Uterus (tissue), 4 donors: ENCODE measurements around the gene TMEM204. TPM values are rescaled to one million over a fixed set of nuclear protein-coding genes. Genes with fewer than 3 reads are reported as not detected.

ENCODE experiments used
- DNase-seq, 2 donors: peaks; one replicate each; pipeline ENCODE4 v3.0.0-alpha.2; 2019 to 2020
- H3K27ac ChIP-seq, 2 donors: fragments of 200-600 bp; sonication (generic); 1 replicate in 1 of 2; 2 replicates in 1 of 2; pipeline ENCODE4 v1.5.1; 2016 to 2018
- H3K27me3 ChIP-seq, 2 donors: fragments of 200-600 bp; sonication (generic); one replicate each; pipeline ENCODE4 v1.5.1; 2018 to 2019; ENCODE audit warnings: control low read depth in 1 of 2
- H3K36me3 ChIP-seq, 2 donors: fragments of 200-600 bp; sonication (generic); one replicate each; pipeline ENCODE4 v1.5.1; 2019; ENCODE audit warnings: control low read depth in 1 of 2
- H3K4me1 ChIP-seq, 2 donors: fragments of 200-600 bp; sonication (generic); one replicate each; pipeline ENCODE4 v1.5.1; 2018 to 2019; ENCODE audit warnings: control low read depth in 1 of 2
- H3K4me3 ChIP-seq, 2 donors: fragments of 200-600 bp; sonication (generic); 1 replicate in 1 of 2; 2 replicates in 1 of 2; pipeline ENCODE4 v1.5.1; 2018 to 2019; ENCODE audit warnings: mild to moderate bottlenecking in 1 of 2
- H3K9me3 ChIP-seq, 2 donors: fragments of 200-600 bp; sonication (generic); one replicate each; pipeline ENCODE4 v1.5.1; 2019; ENCODE audit warnings: control low read depth in 1 of 2
- CTCF ChIP-seq, 4 experiments: fragments of 200-600 bp in 2 of 4; fragments of 450-650 bp in 2 of 4; sonication (generic) in 2 of 4; IDR thresholded peaks; one replicate each; pipeline ENCODE4 v1.5.1; 2016 to 2019; ENCODE audit warnings: antibody characterized with exemption in 4 of 4, mild to moderate bottlenecking in 2 of 4, moderate library complexity in 1 of 4
- POLR2A ChIP-seq, 2 donors: fragments of 450-650 bp; IDR thresholded peaks; one replicate each; pipeline ENCODE4 v1.6.1; 2016; ENCODE audit warnings: antibody characterized with exemption in 2 of 2, mild to moderate bottlenecking in 1 of 2, moderate library complexity in 1 of 2
- intact Hi-C: fragments of 100-400 bp; cut with DNase I; formaldehyde crosslinking; loops from one replicate; pipeline ENCODE4 v1.15.1; 2023; ENCODE audit warnings: low total_unique reads
- total RNA-seq, 4 donors: library from RNA; depleted of rRNA in 3 of 4; stranded (reverse); fragments of >200 nt in 3 of 4; gene quantifications; one replicate each; pipeline versions ENCODE4 v1.1.0 to v1.2.4, GENCODE V29; 2014 to 2023
- donor health status: DM: yes; HTN: yes; CAD: no.

Gene TMEM204
- total RNA-seq, 4 donors from 2014 or later, result 24.8 to 45.3 (median 39.3) TPM

- peak; percentile 74 to 76 for DNase-seq
- intact Hi-C loops, result no loop called here
- no peaks in the 10 kb centered on the region for H3K9me3 ChIP-seq
- H3K27me3 ChIP-seq, result no peaks in the 10 kb centered on the region
- peak overlapping the region; percentile 87 to 89 for H3K27ac ChIP-seq
- no peak for TF ChIP-seq CTCF (IDR thresholded peaks at IDR 0.05)
- peak in 1 of 2 donors; percentile 25 for TF ChIP-seq POLR2A (IDR thresholded peaks at IDR 0.05)
- H3K4me3 ChIP-seq, result no peak overlapping the region
- no peaks in the 10 kb centered on the region for H3K36me3 ChIP-seq
- H3K4me1 ChIP-seq, result peaks cover 0 to 22% of the 10 kb centered on the region in 2 donors
Measured at GRCh38 chr16:1530883-1531637, 2.4 kb upstream of the TMEM204 start.

DNA sequence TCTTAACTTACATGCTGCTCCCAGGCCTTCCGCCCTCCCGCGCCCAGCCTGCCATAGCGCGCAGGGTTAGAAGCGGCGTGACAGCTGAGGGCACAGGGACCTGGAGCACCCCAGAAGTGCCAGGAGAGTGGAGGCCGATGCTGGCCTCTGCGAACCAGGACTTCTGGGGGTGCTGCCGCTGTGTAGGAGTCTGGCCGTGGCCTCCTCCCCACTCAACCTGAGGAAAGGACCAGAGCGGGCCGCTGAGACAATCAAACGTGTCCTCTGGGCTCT, 1.9 kb upstream of the TMEM204 start:
- H3K4me3 ChIP-seq, result no peak overlapping the region
- H3K9me3 ChIP-seq, result no peaks in the 10 kb centered on the region
- H3K36me3 ChIP-seq, result no peaks in the 10 kb centered on the region
- intact Hi-C loops, result no loop called here
- no peaks in the 10 kb centered on the region for H3K27me3 ChIP-seq
- no peak for DNase-seq
- H3K27ac ChIP-seq, result peak overlapping the region; percentile 87 to 89
- H3K4me1 ChIP-seq, result peaks cover 0 to 27% of the 10 kb centered on the region in 2 donors
- TF ChIP-seq CTCF (IDR thresholded peaks at IDR 0.05), result no peak

GRCh38 chr16:1532081-1532760, 1.2 kb upstream of the TMEM204 start:
- H3K4me1 ChIP-seq, result peaks cover 0 to 27% of the 10 kb centered on the region in 2 donors
- DNase-seq, result peak; percentile 76 to 81
- no peak for TF ChIP-seq POLR2A (IDR thresholded peaks at IDR 0.05)
- no peak for TF ChIP-seq CTCF (IDR thresholded peaks at IDR 0.05)
- no peaks in the 10 kb centered on the region for H3K9me3 ChIP-seq
- intact Hi-C loops, result no loop called here
- H3K4me3 ChIP-seq, result no peak overlapping the region
- H3K36me3 ChIP-seq, result no peaks in the 10 kb centered on the region
- H3K27ac ChIP-seq, result peak overlapping the region; percentile 87 to 89
- no peaks in the 10 kb centered on the region for H3K27me3 ChIP-seq

GRCh38 chr16:1532771-1533170, 695 bp upstream of the TMEM204 start:
- peak overlapping the region; percentile 48 to 54 for H3K4me3 ChIP-seq
- H3K9me3 ChIP-seq, result no peaks in the 10 kb centered on the region
- H3K27ac ChIP-seq, result peak overlapping the region; percentile 87 to 89
- TF ChIP-seq POLR2A (IDR thresholded peaks at IDR 0.05), result no peak
- no peak for TF ChIP-seq CTCF (IDR thresholded peaks at IDR 0.05)
- no peak for DNase-seq
- H3K36me3 ChIP-seq, result no peaks in the 10 kb centered on the region
- peaks cover 0 to 27% of the 10 kb centered on the region in 2 donors for H3K4me1 ChIP-seq
- intact Hi-C loops, result no loop called here
- H3K27me3 ChIP-seq, result no peaks in the 10 kb centered on the region
